Mucosa of descending colon (tissue), 3 donors: ENCODE measurements around the gene KDM2A. TPM values are rescaled to one million over a fixed set of nuclear protein-coding genes. Genes with fewer than 3 reads are reported as not detected.

ENCODE experiments used
- ATAC-seq: fragments of 200-7000 bp; cut with Tn5 transposase; one replicate; pipeline ENCODE4 v1.9.1; 2020; ENCODE audit warnings: mild to moderate bottlenecking, moderate library complexity
- DNase-seq, 3 donors: peaks; one replicate each; pipeline ENCODE4 v3.0.0-alpha.2; 2020
- H3K36me3 ChIP-seq: fragments of 200-600 bp; one replicate; pipeline ENCODE4 v1.8.0; 2021; ENCODE audit warnings: low read depth, mild to moderate bottlenecking
- H3K4me1 ChIP-seq: fragments of 200-600 bp; one replicate; pipeline ENCODE4 v1.8.0; 2021; ENCODE audit warnings: low read depth, mild to moderate bottlenecking
- H3K4me3 ChIP-seq: fragments of 200-600 bp; one replicate; pipeline ENCODE4 v1.8.0; 2021; ENCODE audit warnings: mild to moderate bottlenecking
- H3K9me3 ChIP-seq: fragments of 200-600 bp; one replicate; pipeline ENCODE4 v1.8.0; 2021; ENCODE audit warnings: mild to moderate bottlenecking
- intact Hi-C, 2 donors: fragments of 100-400 bp; cut with DNase I in 1 of 2; cut with micrococcal nuclease in 1 of 2; formaldehyde crosslinking; loops; one replicate each; pipeline versions ENCODE4 v1.11.0 to v1.11.1; 2022; cut with DNase I, micrococcal nuclease
- total RNA-seq, 3 donors: library from RNA; stranded (reverse); fragmentation: NEBNext Ultra II Directional in 2 of 3; extraction: Animal tissue kit (Norgen Biotek cat#: 25700) in 2 of 3; gene quantifications; one replicate each; pipeline versions ENCODE4 v1.2.1 to v1.2.4, GENCODE V29; 2021 to 2023
- TF ChIP-seq, protein P1 (sequence below): fragments of 200-600 bp; IDR thresholded peaks from one replicate; pipeline ENCODE4 v1.8.0; 2022; ENCODE audit warnings: antibody characterized with exemption, mild to moderate bottlenecking
- donor health status: DM: no; HTN: no; CAD: no; lungs with moderate emphysema.
- donor health status: DM: no; HTN: no; CAD: no.
- donor health status: DM: no; HTN: yes; CAD: no.

Gene KDM2A
- total RNA-seq, 3 donors from 2014 or later, result 67.2 to 84.6 (median 77.1) TPM

DNA sequence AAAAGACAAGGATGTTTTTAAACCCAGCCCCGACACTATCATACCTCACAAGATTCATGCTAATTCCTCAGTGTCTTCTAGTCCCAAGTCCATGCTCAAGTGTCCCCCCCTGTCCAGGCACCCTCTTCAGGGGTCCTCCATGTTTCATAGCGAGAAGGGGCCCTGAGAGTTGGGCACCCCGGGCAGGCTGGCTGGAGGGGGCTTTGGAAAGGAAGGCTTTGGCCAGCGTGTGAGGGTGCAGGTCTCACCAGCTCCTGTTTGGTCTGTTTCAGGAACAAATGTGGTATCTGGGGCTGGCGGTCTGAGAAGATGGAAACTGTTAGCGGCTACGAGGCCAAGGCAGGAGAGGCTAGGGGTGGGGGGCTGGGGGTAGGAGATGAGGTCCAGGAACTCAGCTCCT, 179.7 kb downstream of the KDM2A start:
- Histone ChIP-seq H3K36me3 (no peaks in the 10 kb centered on the region), H3K9me3 (peaks cover 9% of the 10 kb centered on the region), H3K4me1 (peaks cover 6% of the 10 kb centered on the region), H3K4me3 (no peak overlapping the region)
- no peak for ATAC-seq
- intact Hi-C loops, result no loop called here
- DNase-seq, result peak in 1 of 3 donors; percentile 18
- TF ChIP-seq, protein P1, sequence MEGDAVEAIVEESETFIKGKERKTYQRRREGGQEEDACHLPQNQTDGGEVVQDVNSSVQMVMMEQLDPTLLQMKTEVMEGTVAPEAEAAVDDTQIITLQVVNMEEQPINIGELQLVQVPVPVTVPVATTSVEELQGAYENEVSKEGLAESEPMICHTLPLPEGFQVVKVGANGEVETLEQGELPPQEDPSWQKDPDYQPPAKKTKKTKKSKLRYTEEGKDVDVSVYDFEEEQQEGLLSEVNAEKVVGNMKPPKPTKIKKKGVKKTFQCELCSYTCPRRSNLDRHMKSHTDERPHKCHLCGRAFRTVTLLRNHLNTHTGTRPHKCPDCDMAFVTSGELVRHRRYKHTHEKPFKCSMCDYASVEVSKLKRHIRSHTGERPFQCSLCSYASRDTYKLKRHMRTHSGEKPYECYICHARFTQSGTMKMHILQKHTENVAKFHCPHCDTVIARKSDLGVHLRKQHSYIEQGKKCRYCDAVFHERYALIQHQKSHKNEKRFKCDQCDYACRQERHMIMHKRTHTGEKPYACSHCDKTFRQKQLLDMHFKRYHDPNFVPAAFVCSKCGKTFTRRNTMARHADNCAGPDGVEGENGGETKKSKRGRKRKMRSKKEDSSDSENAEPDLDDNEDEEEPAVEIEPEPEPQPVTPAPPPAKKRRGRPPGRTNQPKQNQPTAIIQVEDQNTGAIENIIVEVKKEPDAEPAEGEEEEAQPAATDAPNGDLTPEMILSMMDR, result no peak

DNA sequence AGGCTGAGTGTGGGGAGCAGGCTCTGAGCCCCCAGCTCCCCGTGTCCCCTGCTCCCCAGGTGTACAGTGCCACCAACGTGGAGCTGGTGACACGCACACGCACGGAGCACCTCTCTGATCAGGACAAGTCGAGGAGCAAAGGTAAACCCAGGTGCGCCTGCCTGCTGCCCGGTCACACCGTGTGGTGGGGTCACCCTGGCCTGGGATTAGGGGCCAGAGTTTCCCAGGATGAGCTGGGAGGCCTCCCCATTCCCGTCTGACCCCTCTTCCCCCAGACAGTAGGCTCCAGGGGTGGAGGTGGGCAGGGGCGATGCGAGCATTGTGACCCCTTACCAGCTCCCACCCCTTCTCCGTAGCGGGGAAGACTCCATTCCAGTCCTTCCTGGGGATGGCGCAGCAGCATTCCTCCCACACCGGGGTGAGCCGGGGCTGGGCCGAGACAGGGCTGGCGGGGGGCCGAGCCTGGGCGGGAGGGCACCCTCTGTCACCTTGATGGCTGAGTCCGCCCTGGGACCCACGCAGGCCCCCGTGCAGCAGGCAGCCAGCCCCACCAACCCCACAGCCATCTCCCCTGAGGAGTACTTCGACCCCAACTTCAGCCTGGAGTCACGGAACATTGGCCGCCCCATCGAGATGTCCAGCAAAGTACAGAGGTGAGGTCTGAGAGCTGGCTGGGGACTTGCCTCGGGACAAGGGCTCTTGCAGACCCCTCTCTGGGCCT, 180.6 kb downstream of the KDM2A start:
- TF ChIP-seq, protein P1, result no peak
- intact Hi-C loops, result no loop called here
- Histone ChIP-seq H3K36me3 (no peaks in the 10 kb centered on the region), H3K4me3 (no peak overlapping the region), H3K4me1 (peaks cover 10% of the 10 kb centered on the region), H3K9me3 (peaks cover 9% of the 10 kb centered on the region)
- peak in 1 of 3 donors; percentile 25 for DNase-seq
- no peak for ATAC-seq

DNA sequence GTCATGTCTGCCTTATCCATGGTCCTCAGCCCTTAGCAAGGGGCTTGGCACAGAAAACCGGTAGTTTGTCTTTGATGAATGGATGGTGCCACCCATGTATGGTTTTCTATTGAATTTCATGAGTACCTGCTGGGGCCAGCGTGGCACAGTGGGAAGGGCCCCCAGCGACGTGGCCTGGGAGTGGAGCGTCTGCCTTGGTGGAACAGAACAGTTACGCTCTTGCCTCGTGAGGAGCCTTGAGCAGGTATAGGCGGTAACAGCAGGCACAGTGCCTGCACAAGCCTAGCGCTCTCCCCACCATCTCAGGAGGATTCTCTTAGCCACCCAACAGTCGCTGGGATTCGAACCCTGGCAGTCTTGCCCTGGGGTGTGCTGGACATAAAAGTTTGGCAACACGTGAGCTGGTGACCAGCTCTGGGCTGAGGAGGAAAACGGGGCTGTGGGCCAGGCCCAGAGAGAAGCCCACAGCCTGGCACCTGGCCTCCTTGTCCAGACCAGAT, 181.2 kb downstream of the KDM2A start:
- TF ChIP-seq, protein P1, result no peak
- ATAC-seq, result no peak
- H3K4me3 ChIP-seq, result no peak overlapping the region
- DNase-seq, result no peak
- H3K4me1 ChIP-seq, result peaks cover 11% of the 10 kb centered on the region
- intact Hi-C loops, result no loop called here
- H3K9me3 ChIP-seq, result peaks cover 7% of the 10 kb centered on the region
- H3K36me3 ChIP-seq, result no peaks in the 10 kb centered on the region

DNA sequence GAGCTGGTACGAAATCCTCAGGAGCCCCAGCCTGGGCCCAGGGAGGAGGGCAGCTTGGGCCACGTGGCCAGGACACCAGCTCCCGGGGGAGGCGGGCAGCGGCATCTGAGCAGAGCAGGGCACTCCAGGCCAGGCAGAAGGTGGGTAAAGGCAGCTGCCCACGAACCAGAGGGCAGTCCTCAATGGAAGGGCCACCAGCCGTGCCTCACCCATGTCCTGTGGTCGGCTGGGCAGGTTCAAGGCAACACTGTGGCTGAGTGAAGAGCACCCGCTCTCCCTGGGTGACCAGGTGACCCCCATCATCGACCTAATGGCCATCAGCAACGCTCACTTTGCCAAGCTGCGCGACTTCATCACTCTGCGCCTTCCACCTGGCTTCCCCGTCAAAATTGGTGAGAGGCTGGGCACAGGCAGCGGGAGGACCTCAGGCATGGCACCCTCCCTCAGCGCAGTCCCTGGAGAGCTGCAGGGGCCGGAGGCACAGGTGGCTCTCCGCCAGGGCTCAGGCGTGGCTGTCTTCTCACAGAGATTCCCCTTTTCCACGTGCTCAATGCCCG, 181.8 kb downstream of the KDM2A start:
- H3K4me3 ChIP-seq, result no peak overlapping the region
- intact Hi-C loops, result no loop called here
- peaks cover 11% of the 10 kb centered on the region for H3K4me1 ChIP-seq
- TF ChIP-seq, protein P1, result no peak
- peaks cover 2% of the 10 kb centered on the region for H3K9me3 ChIP-seq
- peak in 2 of 3 donors; percentile 31 to 56 for DNase-seq
- ATAC-seq, result no peak
- H3K36me3 ChIP-seq, result no peaks in the 10 kb centered on the region

DNA sequence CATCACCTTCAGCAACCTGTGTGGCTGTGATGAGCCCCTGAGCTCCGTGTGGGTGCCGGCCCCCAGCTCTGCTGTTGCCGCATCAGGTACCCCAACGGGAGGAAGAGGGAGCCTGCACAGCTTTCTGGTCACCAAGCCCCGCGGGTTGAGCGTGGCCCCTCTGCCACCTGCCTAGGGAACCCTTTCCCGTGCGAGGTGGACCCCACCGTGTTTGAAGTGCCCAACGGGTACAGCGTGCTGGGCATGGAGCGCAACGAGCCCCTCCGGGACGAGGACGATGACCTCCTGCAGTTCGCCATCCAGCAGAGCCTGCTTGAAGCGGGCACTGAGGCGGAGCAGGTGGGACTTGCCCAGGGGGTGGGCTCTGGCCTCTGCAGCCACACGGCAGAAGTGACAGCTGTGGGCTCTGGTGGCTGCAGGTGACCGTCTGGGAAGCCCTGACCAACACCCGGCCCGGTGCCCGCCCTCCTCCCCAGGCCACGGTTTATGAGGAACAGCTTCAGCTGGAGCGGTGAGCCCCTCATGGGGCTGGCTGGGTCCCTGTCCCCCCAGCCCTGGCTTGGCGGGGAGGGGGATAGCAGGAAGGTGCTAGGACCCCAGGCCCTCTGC, 182.4 kb downstream of the KDM2A start:
- no peaks in the 10 kb centered on the region for H3K9me3 ChIP-seq
- peak in 2 of 3 donors; percentile 50 to 60 for DNase-seq
- no peaks in the 10 kb centered on the region for H3K36me3 ChIP-seq
- H3K4me3 ChIP-seq, result no peak overlapping the region
- peaks cover 11% of the 10 kb centered on the region for H3K4me1 ChIP-seq
- no peak for ATAC-seq
- intact Hi-C loops, result no loop called here
- TF ChIP-seq, protein P1, result no peak
